Testis (tissue), 2 donors: ENCODE data around the gene DAB2IP.

ENCODE experiments used
- POLR2A ChIP-seq: fragments of 450-650 bp; IDR thresholded peaks from one replicate; pipeline ENCODE4 v1.6.1; 2017; ENCODE audit warnings: antibody characterized with exemption, mild to moderate bottlenecking, moderate library complexity
- TF ChIP-seq, protein P1 (sequence below), 3 experiments: fragments of 450-650 bp in 2 of 3; fragments of 200-600 bp in 1 of 3; sonication (generic) in 1 of 3; IDR thresholded peaks; one replicate each; pipeline ENCODE4 v1.5.1; 2016 to 2019; ENCODE audit warnings: antibody characterized with exemption in 3 of 3, mild to moderate bottlenecking in 2 of 3, moderate library complexity in 1 of 3

- TF ChIP-seq, protein P1, sequence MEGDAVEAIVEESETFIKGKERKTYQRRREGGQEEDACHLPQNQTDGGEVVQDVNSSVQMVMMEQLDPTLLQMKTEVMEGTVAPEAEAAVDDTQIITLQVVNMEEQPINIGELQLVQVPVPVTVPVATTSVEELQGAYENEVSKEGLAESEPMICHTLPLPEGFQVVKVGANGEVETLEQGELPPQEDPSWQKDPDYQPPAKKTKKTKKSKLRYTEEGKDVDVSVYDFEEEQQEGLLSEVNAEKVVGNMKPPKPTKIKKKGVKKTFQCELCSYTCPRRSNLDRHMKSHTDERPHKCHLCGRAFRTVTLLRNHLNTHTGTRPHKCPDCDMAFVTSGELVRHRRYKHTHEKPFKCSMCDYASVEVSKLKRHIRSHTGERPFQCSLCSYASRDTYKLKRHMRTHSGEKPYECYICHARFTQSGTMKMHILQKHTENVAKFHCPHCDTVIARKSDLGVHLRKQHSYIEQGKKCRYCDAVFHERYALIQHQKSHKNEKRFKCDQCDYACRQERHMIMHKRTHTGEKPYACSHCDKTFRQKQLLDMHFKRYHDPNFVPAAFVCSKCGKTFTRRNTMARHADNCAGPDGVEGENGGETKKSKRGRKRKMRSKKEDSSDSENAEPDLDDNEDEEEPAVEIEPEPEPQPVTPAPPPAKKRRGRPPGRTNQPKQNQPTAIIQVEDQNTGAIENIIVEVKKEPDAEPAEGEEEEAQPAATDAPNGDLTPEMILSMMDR (IDR thresholded peaks at IDR 0.05) = no peak
- TF ChIP-seq POLR2A = no peak
These were observed 112.9 kb downstream of the DAB2IP start for GRCh38 chr9:121764371-121764730.
